Osteoblast (primary cell): Measurements from ENCODE around the gene LMO3. TPM values are rescaled to one million over a fixed set of nuclear protein-coding genes. Genes with fewer than 3 reads are reported as not detected.

Experiments
- DNase-seq: peaks from one replicate; pipeline ENCODE4 v3.0.0; 2011; ENCODE audit warnings: low spot score, mixed read lengths; ENCODE audit not compliant: insufficient read length; ENCODE audit errors: missing footprints
- H2AFZ ChIP-seq: 2 replicates; pipeline ENCODE4 v1.6.0; 2011; ENCODE audit warnings: mild to moderate bottlenecking, low read length
- H3K27ac ChIP-seq: 2 replicates; pipeline ENCODE4 v1.5.1; 2011; ENCODE audit warnings: mild to moderate bottlenecking, low read depth, low read length, moderate library complexity
- H3K27me3 ChIP-seq: 2 replicates; pipeline ENCODE4 v1.6.0; 2012; ENCODE audit warnings: mild to moderate bottlenecking, control low read depth, inconsistent platforms, low read length, moderate library complexity; ENCODE audit not compliant: insufficient read depth
- H3K36me3 ChIP-seq: 2 replicates; pipeline ENCODE4 v1.5.1; 2011; ENCODE audit warnings: mild to moderate bottlenecking, low read length, control low read depth, moderate library complexity; ENCODE audit not compliant: insufficient read depth
- H3K4me1 ChIP-seq: 2 replicates; pipeline ENCODE4 v1.5.1; 2011; ENCODE audit warnings: mild to moderate bottlenecking, low read length, control low read depth, moderate library complexity; ENCODE audit not compliant: insufficient read depth
- H3K4me2 ChIP-seq: 2 replicates; pipeline ENCODE4 v1.6.0; 2011; ENCODE audit warnings: mild to moderate bottlenecking, low read length; ENCODE audit not compliant: insufficient read depth
- H3K4me3 ChIP-seq: fragments of 200-600 bp; sonication (generic); 3 replicates; pipeline ENCODE4 v1.5.1; 2012; ENCODE audit warnings: mild to moderate bottlenecking, low read length, inconsistent platforms; ENCODE audit not compliant: insufficient read depth
- H3K79me2 ChIP-seq: 2 replicates; pipeline ENCODE4 v1.6.0; 2012; ENCODE audit warnings: mild to moderate bottlenecking, low read length, control low read depth, inconsistent platforms; ENCODE audit not compliant: insufficient read depth
- H3K9me3 ChIP-seq: 2 replicates; pipeline ENCODE4 v1.5.1; 2011; ENCODE audit warnings: low read depth, low read length, control low read depth
- H4K20me1 ChIP-seq: 2 replicates; pipeline ENCODE4 v1.6.0; 2012; ENCODE audit warnings: mild to moderate bottlenecking, low read length, control low read depth; ENCODE audit not compliant: insufficient read depth
- CTCF ChIP-seq: IDR thresholded peaks from 2 replicates; pipeline ENCODE4 v1.5.1; 2011; ENCODE audit warnings: mild to moderate bottlenecking, low read depth, low read length, moderate library complexity; ENCODE audit errors: extremely low read depth
- total RNA-seq: library from RNA; depleted of rRNA; stranded (reverse); fragments of >200 nt; gene quantifications from 2 replicates; pipeline ENCODE4 v1.2.3, GENCODE V29; 2012

Gene LMO3
- total RNA-seq, 1 donor: 3.3 TPM

DNA sequence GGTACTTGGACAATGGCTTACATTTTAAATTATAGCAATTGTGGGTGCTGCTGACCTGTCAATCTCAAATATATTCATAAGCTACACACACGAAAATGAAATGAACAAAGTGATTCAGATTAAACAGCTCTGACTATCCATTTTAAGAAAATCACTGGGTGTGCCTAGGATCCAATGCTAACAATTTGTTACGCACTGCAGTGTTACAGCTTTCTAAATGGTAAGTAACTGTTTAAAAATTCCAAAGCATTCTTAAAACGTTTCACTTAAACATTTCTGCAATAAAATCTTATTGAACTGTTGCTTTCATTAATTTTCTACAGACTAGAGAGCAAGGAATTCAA is 18.9 kb downstream of the LMO3 start:
- no peak for DNase-seq
- Histone ChIP-seq H2AFZ (no peak overlapping the region), H3K4me3 (no peak overlapping the region), H3K4me2 (no peak overlapping the region), H3K4me1 (no peaks in the 10 kb centered on the region), H3K9me3 (no peaks in the 10 kb centered on the region), H4K20me1 (no peaks in the 10 kb centered on the region), H3K27ac (no peak overlapping the region), H3K79me2 (no peaks in the 10 kb centered on the region), H3K27me3 (no peaks in the 10 kb centered on the region), H3K36me3 (no peaks in the 10 kb centered on the region)
- TF ChIP-seq CTCF: no peak

- H3K4me2 ChIP-seq: no peak overlapping the region
- no peaks in the 10 kb centered on the region for H3K9me3 ChIP-seq
- H3K4me3 ChIP-seq: no peak overlapping the region
- no peaks in the 10 kb centered on the region for H3K79me2 ChIP-seq
- H3K4me1 ChIP-seq: no peaks in the 10 kb centered on the region
- DNase-seq: no peak
- no peak overlapping the region for H2AFZ ChIP-seq
- TF ChIP-seq CTCF: no peak
- no peaks in the 10 kb centered on the region for H4K20me1 ChIP-seq
- H3K27ac ChIP-seq: no peak overlapping the region
- H3K27me3 ChIP-seq: no peaks in the 10 kb centered on the region
- H3K36me3 ChIP-seq: no peaks in the 10 kb centered on the region
Measured at GRCh38 chr12:16586350-16587109, 19.4 kb downstream of the LMO3 start.

- H3K9me3 ChIP-seq: no peaks in the 10 kb centered on the region
- TF ChIP-seq CTCF: no peak
- H3K27me3 ChIP-seq: no peaks in the 10 kb centered on the region
- no peak overlapping the region for H3K27ac ChIP-seq
- no peak overlapping the region for H3K4me3 ChIP-seq
- no peaks in the 10 kb centered on the region for H3K36me3 ChIP-seq
- no peaks in the 10 kb centered on the region for H3K79me2 ChIP-seq
- H3K4me1 ChIP-seq: no peaks in the 10 kb centered on the region
- no peak overlapping the region for H2AFZ ChIP-seq
- no peak overlapping the region for H3K4me2 ChIP-seq
- no peak for DNase-seq
- H4K20me1 ChIP-seq: no peaks in the 10 kb centered on the region
Measured at GRCh38 chr12:16585781-16586180, 20.2 kb downstream of the LMO3 start.

GRCh38 chr12:16583969-16584745 is 21.8 kb downstream of the LMO3 start:
- no peak for DNase-seq
- Histone ChIP-seq H3K27me3 (no peaks in the 10 kb centered on the region), H3K79me2 (no peaks in the 10 kb centered on the region), H3K9me3 (no peaks in the 10 kb centered on the region), H2AFZ (no peak overlapping the region), H3K27ac (no peak overlapping the region), H3K4me1 (no peaks in the 10 kb centered on the region), H3K4me3 (no peak overlapping the region), H3K36me3 (no peaks in the 10 kb centered on the region), H4K20me1 (no peaks in the 10 kb centered on the region), H3K4me2 (no peak overlapping the region)
- no peak for TF ChIP-seq CTCF
